RWPE1 (cell line): Measurements from ENCODE around the gene STK32C.

Experiments used
- CTCF ChIA-PET: fragments of 350-600 bp; sonication (Branson Sonifier 250); formaldehyde crosslinking; extraction: SDS; loops from one replicate; lab custom pipeline; 2021; lab: Yijun Ruan, JAX
- POLR2A ChIA-PET: fragments of 400-600 bp; formaldehyde crosslinking; extraction: SDS; loops from one replicate; lab custom pipeline; 2020; ENCODE audit warnings: antibody characterized with exemption; ENCODE audit not compliant: low non-redundant PET; lab: Yijun Ruan, JAX
- DNase-seq: peaks from one replicate; pipeline ENCODE4 v3.0.0; 2012; ENCODE audit warnings: low spot score
- H3K27ac ChIP-seq: fragments of 450-650 bp; 2 replicates; pipeline ENCODE4 v1.5.1; 2017
- CTCF ChIP-seq: fragments of 450-650 bp; conservative IDR thresholded peaks from 2 replicates; pipeline ENCODE4 v1.5.1; 2017; ENCODE audit warnings: low read depth, mild to moderate bottlenecking

Gene STK32C

DNA sequence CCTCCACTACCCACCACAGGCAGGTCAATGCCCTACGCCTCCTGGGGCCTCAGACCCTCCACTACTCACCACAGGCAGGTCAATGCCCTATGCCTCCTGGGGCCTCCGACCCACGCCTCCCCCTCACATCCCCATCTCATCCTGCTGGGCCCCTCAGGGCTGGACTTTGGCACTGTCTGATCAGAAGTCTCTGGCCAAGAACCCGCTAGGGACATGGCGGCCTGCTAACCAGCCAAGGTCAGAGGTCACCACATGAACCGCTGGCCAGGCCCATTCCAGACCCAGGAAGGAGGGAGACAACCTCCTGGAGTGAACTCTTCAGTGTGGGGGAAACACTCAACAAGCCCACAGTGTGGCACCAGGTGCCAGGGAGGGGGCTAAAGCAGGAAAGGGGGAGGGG is 55.8 kb downstream of the STK32C start:
- H3K27ac ChIP-seq, result no peak overlapping the region
- CTCF ChIA-PET, result no interaction called here
- POLR2A ChIA-PET, result no interaction called here
- no peak for DNase-seq
- TF ChIP-seq CTCF, result no peak

DNA sequence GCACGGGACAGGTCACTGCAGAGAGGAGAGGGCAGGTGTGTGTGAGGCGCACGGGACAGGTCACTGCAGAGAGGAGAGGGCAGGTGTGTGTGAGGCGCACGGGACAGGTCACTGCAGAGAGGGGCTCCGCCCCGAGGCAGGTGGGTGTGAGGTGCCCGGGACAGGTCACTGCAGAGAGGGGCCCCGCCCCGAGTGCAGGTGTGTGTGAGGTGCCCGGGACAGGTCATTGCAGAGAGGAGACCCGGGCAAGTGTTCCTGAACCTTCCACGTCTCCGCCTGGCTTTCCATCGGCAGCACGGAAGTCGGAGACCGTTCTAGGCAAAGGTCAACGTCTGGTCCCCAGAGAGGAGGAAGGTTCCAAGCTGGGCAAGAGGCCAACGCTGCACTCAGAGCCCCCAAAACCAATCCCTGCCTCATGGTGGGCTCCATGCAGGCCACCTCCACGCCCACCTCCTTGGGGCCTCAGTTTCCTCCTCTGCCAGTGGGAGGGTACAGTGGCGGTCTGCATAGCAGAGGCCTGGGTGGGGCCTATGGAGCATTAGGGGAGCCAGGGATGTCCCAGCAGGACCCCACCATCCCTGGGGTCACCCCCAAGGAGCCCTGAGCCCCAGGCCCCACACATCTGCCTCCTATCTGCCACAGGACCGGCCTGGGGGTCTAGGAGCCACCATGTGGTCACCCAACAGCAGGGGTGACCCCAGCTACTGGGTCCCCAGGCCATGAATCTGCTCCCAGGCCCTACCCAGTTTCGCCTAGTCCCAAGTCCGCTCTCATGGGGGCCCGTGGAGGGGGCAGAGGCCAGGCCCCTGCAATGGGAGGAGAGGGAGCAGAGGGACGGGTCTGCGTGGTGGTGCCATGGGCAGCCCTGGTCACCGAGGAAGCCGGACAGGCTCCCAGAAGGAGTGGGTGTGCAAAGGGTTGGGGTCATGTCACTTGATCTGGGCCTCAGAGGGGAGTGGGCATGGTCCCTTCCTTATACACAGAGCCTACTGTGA is 57.0 kb downstream of the STK32C start:
- POLR2A ChIA-PET, result no interaction called here
- CTCF ChIA-PET, result no interaction called here
- no peak for DNase-seq
- TF ChIP-seq CTCF, result no peak
- no peak overlapping the region for H3K27ac ChIP-seq

- DNase-seq, result no peak
- POLR2A ChIA-PET, result no interaction called here
- CTCF ChIA-PET, result interaction anchor here (0.7 kb wide), 1 partner anchor 51 kb away, joined by 3 read pairs; no protein-coding TSS in a partner anchor
- H3K27ac ChIP-seq, result no peak overlapping the region
- no peak for TF ChIP-seq CTCF
These were observed 57.9 kb downstream of the STK32C start for GRCh38 chr10:132249824-132250375.

DNA sequence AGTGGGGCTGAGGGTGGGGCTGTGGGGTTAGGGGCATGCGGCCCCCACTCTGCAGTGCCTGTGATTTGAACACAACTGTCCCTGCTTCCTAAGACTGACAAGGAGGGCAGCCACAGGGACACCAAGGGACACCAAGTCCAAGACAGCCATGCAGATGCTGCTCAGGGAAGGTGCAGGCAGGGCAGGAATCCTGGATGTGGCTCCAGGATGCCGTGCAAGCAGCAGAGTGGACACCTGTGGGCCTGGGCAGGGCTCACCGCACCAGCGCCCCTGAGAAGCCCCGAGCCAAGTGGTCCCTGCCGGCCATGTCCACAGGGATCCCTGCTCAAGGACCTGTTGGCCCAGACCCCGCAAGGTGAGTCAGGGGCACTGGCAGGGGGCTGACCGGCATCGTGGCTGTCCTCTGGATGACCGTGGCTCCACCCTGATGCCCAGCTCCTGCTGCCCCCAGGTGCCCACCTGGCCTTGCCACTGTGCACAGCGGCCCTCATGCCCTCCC is 58.5 kb downstream of the STK32C start:
- no peak for TF ChIP-seq CTCF
- no peak overlapping the region for H3K27ac ChIP-seq
- CTCF ChIA-PET, result interaction anchor here (0.7 to 1.6 kb wide), 2 partner anchors 51 to 111 kb away, joined by 3 to 4 read pairs; no protein-coding TSS in a partner anchor
- no peak for DNase-seq
- POLR2A ChIA-PET, result no interaction called here

DNA sequence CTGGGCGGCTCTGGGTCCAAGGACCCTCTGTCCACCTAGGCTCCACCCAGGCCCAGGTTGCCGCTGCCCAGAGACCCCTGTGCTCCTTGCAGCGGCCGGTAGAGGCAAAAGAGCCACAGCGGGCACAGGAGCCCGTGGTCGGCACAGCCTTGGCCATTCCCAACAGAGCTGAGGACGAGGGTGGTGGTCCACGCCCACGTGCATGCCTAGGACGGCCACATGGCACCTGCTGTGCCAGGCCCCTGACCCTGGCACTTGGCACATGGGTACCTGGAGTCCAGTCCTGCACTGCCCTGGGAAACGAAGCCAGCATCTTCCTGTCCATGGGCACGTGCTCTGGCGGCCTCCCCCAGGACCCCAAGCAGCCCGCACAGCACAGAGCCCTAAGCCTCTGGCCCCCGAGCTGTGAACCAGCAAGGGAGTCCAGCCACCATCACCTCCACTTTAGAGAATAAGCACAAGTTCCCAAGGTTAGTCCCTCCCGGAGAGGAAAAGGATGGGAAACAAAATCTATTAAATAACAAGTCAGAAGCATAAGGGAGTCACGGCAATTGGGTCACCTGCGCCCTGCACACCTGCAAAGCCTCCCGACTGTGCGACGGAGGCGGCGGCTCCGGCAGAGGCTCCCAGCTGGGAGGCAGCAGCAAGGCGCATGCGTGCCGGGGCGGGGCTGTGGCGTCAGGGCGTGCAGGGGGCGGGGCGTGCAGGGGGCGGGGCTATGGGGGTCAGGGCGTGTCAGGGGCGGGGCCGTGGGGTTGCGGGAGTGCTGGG is 59.1 kb downstream of the STK32C start:
- peak; percentile 94 for DNase-seq
- no peak for TF ChIP-seq CTCF
- POLR2A ChIA-PET, result no interaction called here
- no peak overlapping the region for H3K27ac ChIP-seq
- CTCF ChIA-PET, result interaction anchor here (1.6 kb wide), 1 partner anchor 112 kb away, joined by 4 read pairs; no protein-coding TSS in a partner anchor

DNA sequence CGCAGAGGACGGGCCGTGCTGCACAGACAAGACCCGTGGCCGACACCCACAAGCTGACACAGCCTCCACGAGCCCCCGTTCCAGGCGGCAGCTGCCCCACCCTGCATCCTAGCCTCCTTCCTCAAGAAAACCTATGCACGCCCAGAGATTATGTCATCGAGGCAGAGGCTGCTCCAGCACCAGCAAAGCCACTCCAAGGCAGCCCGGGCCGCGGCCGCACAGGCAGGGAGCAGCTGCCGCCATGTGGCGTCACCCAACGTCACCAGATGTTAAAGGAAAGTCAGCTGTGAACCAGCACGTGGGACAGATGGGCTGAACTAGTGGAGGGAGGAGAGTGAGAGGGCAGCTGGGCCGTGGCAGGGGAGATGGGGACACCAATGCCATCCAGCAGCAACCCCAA is 59.8 kb downstream of the STK32C start:
- no peak overlapping the region for H3K27ac ChIP-seq
- TF ChIP-seq CTCF, result no peak
- CTCF ChIA-PET, result interaction anchor here (1.6 kb wide), 1 partner anchor 113 kb away, joined by 4 read pairs; no protein-coding TSS in a partner anchor
- no peak for DNase-seq
- POLR2A ChIA-PET, result no interaction called here
